C1 segment of cervical spinal cord (tissue), 14 donors: Measurements from ENCODE around the gene ZNF444.
"Not testable (repeated sequence)": the region's sequence is repeated elsewhere in the genome, so short reads cannot be mapped to it uniquely, and the experiment has no call there.

ENCODE experiments used
- DNase-seq, 14 donors: peaks; one replicate each; lab custom pipeline; 2025; lab: John Stamatoyannopoulos, UW

The ZNF444 gene

DNA sequence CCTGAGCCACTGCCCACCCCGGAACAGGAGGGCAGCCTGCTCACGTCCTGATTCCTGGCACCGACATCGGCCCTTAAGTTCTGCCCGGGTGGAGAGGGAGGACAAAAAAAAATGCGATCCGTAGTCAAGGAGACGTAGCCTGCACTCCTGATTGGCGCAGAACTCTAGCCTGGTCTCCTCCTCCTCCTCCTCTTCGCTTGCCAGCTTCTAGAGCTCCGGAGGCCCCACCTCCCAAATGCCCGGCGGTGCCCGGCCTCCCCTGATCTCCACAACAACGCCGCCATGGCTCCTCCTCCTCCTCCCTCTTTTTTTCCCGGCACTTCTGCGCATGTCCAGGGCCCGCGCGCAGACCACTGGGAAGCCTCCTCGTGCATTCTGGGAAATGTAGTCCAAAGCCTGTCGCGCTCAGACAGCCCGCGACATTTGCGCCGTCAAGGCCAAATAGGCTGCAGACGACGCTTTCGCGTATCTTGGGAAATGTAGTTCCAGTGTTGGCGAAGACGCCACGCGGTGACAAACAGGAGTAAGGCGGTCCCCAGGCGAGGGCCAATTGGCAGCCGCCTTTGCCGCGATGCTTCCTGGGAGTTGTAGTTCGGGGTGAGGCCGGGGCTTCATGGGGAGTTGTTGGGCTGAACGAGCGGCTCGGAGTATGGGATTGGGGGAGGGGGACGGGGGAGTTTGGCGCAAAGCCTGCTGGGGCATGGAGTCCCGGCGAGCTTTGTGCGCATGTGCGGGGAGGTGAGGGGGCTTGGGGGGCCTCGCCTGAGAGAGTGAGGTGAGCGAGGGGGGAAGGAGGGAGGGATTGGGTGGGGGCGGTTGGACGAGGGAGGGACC, at the start of gene ZNF444:
Gene ZNF444 (plus strand): TSS at position 705 of the 834 bp plus-strand sequence. CDS start 5,625 bp downstream, outside the sequence.
- DNase-seq: peak; percentile 89 to 100 (median 99)

DNA sequence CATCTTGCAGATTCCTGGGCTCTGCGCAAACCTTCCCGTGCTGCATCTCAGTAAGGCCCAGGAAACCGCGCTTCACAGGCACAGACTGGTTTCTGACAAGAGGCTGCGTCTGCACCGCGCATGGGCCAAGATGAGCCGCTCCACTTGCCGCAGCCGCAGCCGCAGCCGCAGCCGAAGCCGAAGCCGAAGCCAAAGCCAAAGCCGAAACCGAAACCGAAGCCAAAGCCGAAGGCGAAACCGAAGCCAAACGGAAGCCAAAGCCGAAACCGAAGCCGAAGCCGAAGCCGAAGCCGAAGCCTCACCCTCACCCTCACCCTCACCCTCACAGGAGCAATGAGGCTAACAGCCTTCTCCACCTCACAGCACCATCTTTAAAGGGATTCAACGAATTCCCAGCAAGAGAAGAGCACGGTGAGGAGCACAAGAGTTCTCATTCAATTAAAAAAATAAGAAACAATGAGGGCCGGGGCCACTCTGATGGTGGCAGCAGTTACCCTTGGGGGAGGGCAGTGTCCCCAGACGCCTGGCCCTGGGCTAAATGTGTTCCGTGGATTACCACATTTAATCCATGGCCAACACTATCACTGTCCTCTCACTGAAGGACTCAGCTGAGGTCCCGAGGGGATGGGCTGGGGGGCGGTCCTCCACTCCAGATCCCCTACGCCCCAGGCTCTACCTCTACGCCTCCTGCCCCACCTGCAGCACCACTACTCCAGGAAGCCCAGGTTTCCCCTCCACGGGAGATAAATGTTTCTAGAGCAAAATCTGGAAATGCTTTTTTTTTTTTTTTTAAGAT, 49.1 kb upstream of the ZNF444 start:
- DNase-seq: no peak

DNA sequence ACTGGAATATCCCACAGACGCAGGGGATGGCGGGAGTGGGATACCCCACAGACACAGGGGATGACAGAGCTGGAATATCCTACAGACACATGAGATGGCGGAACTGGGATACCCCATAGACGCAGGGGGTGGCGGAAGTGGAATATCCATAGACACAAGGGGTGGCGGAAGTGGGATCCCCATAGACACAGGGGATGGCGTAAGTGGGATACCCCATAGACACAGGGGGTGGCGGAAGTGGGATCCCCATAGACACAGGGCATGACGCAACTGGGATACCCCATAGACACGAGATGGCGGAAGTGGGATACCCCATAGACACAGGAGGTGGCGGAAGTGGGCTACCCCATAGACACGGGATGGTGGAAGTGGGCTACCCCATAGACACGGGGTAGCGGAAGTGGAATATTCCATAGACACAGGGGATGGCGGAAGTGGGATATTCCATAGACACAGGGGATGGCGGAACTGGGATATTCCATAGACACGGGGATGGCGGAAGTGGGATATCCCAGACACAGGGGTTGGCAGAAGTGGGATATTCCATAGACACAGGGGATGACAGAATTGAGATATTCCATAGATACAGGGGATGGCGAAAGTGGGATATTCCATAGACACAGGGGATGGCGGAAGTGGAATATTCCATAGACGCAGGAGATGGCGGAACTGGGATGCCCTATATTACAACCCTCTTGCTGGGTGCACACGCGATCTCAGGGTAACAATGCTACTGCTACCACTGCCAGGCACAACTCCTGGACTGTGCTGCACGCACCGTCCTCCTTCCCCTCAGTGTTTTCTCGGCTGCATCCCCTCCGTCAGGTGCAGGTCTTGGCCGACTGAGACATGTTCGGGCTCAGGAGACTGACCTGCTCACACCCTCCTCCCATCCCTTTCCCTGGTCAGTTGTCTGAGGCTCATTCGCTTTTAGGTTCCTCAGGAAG, 48.1 kb upstream of the ZNF444 start:
- no peak for DNase-seq

DNA sequence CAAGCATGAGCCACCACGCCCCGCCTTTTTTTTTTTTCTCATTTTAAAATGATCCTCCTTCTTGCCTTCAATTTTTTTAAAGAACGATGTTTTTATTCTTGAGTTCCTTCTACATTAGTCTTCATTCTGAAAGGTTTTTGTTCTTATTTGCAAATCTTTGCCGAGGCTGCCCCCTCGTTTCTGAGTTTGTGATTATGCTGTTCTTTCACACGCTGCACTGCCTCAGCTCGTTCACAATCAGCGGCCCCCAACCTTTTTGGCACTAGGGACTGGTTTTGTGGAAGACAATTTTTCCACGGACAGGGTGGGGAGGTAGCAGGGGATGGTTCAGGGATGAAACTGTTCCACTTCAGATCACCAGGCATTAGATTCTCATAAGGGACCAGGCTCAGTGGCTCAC, 46.6 kb upstream of the ZNF444 start:
- no peak for DNase-seq

DNA sequence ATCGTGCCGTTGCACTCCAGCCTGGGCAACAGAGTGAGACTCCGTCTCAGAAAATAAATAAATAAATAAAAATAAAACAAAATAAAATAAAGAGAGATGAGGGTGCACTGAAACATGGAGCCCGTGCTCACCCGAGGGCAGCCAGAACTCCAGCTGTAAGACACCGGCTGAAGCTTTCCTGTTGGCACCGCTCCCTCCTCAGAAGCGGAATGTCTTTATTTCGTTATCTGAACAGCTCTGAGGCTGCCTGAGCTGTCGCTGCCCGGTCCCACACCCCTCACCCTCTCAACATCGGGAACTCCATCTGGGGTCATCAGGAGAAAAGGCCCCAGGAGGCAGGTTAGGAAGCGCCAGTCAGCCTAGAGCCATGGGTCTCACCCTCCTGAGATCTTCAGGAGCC, 44.4 kb upstream of the ZNF444 start:
- no peak for DNase-seq

DNA sequence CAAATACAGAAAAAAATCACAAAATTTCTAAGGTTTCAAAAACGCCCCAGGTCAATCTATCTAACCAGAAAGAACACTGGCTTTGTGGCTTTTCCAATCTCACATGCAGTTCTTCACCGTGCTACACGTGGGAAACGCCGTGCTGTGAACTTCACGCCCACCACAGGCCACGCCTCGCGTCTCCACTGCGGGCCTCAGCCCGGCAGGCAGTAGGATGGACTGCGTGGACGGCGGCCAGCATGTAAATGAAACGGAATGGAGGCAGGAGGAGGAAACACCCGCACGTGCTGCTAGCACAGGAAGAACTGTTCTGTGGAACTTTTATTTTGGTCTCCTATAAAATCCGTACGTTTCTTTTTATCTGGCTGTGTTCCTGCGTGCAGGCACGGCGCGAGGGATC, 43.8 kb upstream of the ZNF444 start:
- DNase-seq: no peak

- no peak for DNase-seq
These were observed 43.3 kb upstream of the ZNF444 start for GRCh38 chr19:56097776-56098175.

DNA sequence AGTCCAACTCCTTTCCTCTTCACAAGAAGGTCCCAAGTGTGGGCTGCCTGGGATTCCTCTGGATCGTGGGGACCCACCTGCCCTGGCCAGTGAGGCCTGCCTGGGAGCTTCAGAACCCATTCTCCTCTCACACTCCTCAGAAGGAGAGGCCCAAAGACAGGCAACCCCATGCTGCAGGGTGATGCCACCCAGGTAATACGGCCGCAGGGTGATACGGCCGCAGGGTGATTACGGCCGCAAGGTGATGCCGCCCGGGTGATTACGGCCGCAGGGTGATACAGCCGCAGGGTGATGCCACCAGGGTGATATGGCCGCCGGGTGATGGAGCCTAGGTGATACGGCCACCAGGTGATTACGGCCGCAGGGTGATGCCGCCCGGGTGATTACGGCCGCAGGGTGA, 42.9 kb upstream of the ZNF444 start:
- DNase-seq: not testable (repeated sequence)

DNA sequence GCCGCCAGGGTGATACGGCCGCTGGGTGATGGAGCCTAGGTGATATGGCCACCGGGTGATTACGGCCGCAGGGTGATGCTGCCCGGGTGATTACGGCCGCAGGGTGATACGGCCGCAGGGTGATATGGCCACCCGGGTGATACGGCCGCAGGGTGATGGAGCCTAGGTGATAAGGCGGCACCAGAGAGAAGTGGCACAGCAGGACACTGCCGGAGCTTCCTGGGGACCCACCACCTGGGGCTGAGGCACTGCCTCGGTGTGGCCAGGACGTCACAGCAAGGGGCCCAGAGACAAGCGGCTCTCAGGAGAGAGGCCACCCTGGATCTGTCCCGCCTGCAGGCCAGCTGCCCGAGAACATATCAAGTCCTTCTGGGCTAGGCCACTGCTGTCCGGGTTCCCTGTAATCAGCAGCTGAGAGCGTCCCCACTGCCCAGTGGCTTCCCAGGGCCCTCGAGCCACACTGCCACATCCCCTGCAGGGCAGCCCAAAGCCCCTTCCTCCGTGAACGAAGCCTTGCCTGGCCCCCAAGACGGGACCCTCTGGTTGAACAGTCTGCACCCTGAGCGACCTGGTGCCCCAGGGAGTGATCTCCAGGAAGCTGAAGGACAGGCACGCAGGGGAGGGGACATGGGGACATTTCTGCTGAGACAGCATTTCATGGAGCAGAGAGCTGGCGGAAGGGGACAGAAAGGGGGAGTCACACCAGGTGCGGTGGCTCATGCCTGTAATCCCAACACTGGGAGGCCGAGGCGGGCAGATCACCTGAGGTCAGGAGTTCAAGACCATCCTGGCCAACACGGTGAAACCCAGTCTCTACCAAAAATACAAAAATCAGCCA, 42.1 kb upstream of the ZNF444 start:
- DNase-seq: no peak

- no peak for DNase-seq
These were observed 41.2 kb upstream of the ZNF444 start for GRCh38 chr19:56099638-56100539.

GRCh38 chr19:56101095-56101494, 40.0 kb upstream of the ZNF444 start:
- DNase-seq: no peak

GRCh38 chr19:56101746-56102535, 39.1 kb upstream of the ZNF444 start:
- no peak for DNase-seq

DNA sequence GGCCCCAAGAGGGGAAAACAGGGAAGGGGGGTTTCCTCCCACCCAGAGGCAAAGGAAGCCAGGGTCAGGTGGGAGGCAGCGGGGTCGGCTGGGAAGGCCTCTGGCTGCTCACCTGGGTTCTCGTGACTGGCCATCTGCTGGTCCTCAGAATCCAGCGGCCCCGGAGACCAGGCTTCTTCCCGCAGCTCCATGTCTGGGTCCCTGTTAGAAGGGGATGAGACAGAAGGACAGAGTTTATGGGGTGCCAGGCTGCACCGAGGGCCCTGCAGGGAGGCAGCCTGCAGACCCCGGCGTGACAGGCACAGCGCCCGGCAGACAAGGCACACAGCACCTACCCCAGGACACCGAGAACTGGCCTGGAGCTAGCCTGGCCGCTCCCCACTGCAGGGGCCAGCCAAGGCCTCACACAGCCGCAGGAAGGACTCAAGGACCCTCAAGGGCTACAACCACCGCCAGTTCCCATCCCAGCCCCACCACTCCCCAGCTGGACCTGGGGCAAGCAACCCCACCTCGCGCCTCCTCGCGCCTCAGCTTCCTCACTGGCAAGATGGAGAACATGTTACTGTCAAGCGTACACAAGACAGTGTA, 38.0 kb upstream of the ZNF444 start:
- no peak for DNase-seq

GRCh38 chr19:56104423-56104822, 36.7 kb upstream of the ZNF444 start:
- DNase-seq: no peak

DNA sequence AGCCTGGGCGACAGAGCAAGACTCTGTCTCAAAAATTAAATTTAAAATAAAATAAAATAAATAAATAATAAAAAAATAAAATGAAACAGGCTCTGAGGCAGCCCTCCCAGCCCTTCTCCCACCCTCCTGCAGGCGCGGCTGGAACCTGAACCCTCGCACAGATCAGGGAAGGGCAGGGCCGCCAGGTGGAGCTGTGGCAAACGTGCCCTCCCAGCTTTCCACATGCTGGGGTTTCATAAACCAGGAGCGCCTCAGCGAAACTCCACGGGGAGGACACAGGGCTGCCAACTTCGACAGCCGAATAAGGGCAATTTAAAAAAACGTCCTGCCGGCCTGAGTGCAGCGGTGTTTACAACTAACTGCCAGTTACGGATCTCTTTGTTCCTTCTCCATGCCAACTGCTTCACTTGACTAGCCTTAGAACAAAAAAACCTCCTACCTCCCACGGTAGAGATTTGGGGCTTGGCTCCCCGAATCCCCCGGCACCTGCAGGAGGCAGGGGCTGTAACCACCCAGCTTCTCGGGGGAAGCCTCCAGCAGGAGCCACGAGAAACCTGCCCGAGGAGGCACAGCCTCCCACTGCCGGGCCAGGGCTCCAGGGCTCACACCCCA, 35.9 kb upstream of the ZNF444 start:
- peak in 11 of 14 donors; percentile 4 to 51 (median 24) for DNase-seq

GRCh38 chr19:56105831-56106396, 35.2 kb upstream of the ZNF444 start:
- not testable (repeated sequence) for DNase-seq

DNA sequence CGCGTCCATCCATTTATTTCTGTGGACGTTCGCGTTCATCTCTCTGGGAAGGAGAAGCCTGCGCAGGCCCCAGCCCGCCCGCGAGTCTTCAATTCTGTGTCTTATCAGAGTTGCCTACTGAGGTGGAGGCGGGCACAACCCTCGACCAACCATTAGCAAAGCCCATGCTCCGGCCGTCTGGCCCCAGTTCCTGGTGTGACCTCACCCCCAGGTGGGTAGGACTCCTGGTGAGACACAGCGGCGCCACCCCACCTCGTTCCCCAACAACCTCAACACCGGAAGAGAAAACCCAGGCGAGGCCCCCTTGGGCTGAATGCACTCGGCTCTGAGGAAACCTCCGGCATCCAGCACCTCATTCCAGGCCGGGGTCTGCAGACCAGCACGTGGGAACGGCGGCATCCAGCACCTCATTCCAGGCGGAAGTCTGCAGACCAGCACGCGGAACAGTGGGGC, 34.7 kb upstream of the ZNF444 start:
- DNase-seq: no peak

- DNase-seq: no peak
These were observed 34.1 kb upstream of the ZNF444 start for GRCh38 chr19:56106993-56107392.
